T-helper 2 cell treated with Interferon-gamma antibody and Interleukin-4, amounts not matched to agents 100 ng/mL and 5 ng/mL, for 36 hours (primary cell): ENCODE measurements around the gene MYH10. TPM values are rescaled to one million over a fixed set of nuclear protein-coding genes. Genes with fewer than 3 reads are reported as not detected.

Source experiments
- intact Hi-C: fragments of 100-400 bp; cut with micrococcal nuclease; formaldehyde crosslinking; loops from one replicate; pipeline ENCODE4 v1.15.1; 2023
- total RNA-seq: library from RNA; stranded (reverse); gene quantifications from 2 replicates; pipeline ENCODE4 v1.2.3, GENCODE V29; 2022

The MYH10 gene
- total RNA-seq, 1 donor from 2014 or later = 8.5 TPM

GRCh38 chr17:8499171-8499570, 131.4 kb downstream of the MYH10 start:
- intact Hi-C loops = no loop called here

DNA sequence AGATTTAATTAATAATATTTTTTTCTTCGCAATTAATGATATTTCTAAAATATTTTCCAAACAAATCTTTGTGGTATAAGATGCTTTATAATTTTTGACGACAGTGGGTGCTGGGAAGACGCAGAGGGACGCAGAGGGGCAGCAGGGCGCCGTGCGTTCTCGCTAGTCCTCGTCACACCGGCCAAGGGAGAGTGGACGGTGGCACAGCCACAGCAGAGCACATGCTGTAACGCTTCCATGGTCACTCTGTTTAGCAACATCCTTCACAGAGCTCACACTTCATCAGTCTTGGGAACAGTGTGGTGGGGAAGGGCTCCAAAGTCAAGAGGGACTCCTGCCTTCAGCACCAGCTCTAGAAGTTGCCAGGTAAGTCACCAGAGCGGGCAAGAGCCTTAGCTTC, 134.4 kb downstream of the MYH10 start:
- intact Hi-C loops = no loop called here

GRCh38 chr17:8494506-8495111, 135.9 kb downstream of the MYH10 start:
- intact Hi-C loops = no loop called here

- intact Hi-C loops = no loop called here
Observed at GRCh38 chr17:8494021-8494420, 136.5 kb downstream of the MYH10 start.

DNA sequence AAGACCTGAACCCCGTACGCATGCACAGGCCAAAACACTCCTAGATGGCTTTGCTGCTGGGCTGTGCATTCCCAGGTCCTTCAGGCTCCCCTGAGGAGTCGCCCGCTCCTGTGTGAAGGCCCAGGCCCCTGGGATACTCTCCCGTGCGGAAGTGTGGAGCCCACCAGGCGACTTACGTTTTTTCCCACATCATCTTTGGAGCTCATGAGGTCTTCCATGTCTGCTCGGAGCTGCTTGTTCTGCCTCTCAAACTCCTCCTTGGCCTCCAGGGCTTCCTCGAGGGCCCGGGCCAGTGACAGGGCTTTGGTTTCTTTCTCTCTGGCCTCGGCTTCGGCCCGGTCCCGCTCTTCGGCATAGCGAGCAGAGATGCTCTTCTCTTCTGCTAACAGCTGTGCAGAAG, 138.4 kb downstream of the MYH10 start:
- intact Hi-C loops = no loop called here

- intact Hi-C loops = no loop called here
Observed at GRCh38 chr17:8490256-8491023, 140.1 kb downstream of the MYH10 start.

DNA sequence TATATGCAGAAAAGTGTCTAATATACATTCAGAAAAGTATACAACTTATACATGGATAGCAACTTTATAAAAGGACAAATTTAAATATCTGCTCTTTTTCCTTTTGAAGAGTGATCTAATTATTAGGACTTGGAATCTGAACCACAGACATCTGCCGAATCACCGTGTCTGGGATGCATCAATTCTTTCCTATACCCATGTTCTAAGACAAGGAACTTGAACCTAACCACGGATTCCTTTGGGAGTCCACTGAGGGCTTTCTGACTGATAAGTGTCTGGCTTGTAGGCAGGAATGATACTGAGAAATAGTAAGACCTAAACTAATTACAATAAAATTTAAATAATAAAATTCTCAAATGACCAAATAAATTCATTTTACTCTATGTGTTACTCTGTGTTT, 140.7 kb downstream of the MYH10 start:
- intact Hi-C loops = no loop called here

DNA sequence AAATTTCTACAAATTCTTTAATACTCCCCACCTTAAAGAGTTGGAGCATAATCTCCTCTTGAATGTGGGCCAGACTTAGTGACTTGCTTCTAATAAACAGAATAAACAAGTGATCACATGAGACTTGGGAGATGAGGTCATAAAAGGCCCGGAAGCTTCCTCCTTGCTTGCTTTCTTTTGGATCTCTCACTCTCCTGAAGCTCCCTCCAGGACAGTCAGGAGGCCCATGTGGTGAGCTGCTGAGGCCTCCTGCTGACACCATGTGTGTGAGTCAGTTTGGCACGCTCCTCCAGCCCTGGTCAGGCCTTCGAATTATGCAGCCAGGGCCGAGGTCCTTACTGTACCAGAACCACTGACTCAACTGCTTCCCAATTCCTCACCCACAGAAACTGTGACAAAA, 141.6 kb downstream of the MYH10 start:
- intact Hi-C loops = no loop called here

DNA sequence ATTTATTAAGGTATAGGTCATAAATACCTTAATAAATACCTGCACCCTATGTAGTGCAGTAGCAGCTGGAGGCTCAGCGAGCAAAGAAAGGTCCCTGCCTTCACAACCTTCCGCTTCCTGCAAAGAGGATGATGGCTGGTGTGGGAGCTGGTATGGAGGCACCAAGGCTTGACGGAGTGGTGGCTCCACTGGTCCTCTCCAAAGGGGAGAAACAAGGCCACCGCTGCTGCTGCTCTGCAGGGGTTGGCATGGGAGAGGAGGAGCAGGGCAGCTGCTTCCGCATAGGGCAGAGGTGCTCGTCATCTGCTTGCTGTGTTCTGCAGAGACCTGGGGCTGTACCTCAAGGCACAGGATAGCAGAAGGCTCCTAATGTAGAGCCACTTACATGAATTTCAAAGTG, 142.0 kb downstream of the MYH10 start:
- intact Hi-C loops = no loop called here

DNA sequence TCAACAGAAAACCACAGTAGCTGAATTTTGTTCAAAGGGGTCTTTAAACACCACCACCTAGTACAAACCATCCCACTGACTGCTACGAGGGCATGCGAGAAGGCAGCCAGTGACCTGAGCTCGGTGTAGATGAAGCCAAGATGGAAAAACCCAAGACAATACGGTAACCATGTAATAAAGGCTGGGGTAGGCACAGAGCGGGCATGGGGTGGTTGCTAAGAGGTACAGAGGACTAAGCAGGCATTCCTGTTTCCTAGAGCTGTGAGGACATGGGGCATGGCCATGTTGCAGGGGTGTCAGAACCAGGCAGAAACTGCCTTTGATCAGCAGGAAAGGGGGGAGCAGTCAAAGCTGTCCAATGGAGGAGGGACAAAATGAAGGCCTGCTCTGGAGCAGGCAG, 142.8 kb downstream of the MYH10 start:
- intact Hi-C loops = no loop called here

- intact Hi-C loops = no loop called here
Observed at GRCh38 chr17:8487130-8487645, 143.3 kb downstream of the MYH10 start.

DNA sequence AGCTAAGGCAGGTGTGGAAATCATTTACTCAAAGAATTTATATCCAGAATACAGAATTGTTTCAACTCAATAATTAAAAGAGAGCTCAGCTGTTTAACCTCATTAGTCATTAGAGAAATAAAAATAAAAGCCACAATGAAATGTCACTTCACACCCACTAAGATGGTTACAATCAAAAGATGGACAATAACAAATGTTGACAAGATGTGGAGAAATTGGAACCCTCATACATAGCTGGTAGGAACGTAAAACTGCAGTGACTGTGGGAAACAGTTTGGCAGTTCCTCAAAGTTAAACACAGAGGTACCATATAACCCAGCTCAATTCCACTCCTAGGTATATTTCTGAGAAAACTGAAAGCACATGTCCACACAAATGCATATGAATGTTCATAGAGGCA, 145.0 kb downstream of the MYH10 start:
- intact Hi-C loops = no loop called here

GRCh38 chr17:8484465-8484864, 146.1 kb downstream of the MYH10 start:
- intact Hi-C loops = no loop called here

DNA sequence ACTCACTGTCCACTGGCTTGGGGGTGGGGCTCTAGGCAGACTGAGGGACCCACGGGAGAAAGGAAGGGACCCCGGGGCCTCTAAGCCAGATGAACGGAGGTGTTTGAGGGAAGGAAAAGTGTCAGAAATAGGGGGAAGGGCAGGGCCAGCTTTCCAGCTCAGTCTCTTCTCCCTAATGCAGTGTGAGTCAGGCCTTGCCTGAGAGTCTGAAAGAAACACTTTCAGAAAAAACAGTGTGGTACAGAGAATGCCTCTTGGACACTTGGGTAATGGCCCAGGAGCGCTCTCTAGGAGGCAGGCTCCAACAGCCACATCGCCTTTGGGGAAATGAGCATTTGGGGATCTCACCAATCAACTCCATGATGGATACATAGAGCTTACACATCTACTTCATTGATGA, 148.0 kb downstream of the MYH10 start:
- intact Hi-C loops = no loop called here

DNA sequence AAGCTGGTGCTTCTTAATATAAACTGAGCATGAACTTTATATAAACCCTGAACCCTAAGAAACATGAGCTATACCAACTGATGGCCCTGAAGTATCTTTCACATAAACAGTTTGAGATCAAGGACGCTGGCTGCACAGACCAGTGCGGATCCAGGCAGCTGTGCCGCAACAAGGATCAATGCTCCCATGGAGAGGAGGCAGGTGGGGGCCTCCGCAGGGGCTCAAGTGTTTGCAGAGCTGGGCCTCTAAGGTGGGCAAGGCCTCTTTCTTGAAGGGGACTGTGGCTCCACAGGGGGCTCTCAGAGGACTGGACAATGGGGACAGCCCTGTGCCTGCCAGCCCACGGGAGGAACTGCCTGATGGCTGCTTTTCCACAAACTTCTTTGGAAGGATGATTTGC, 148.8 kb downstream of the MYH10 start:
- intact Hi-C loops = no loop called here

- intact Hi-C loops = no loop called here
Observed at GRCh38 chr17:8481089-8481488, 149.4 kb downstream of the MYH10 start.

GRCh38 chr17:8480011-8480976, 150.2 kb downstream of the MYH10 start:
- intact Hi-C loops = no loop called here

DNA sequence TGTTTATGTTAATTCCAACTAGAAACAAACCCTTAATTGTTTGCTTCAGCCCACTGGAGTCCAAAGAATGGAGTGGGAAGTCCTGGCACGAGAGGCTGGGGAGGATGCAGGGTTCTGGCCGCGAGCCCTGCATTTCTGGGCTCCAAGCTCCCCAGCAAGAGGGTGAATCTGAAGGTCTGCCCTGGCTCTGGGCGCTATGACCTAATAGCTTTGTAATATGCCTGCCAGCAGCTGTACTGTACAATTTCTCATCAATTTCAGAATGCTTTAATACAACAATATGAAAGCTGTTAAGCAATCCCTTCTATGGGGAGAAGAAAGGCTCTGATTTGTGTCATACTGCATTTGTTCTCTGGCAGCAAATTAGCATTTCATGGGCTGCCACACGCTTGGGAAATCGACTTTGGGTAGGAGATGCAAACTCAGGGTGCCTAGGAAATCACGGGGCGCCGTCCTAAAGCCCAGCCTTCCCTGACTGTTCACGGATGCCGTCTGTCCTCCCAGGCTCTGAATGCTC, 151.0 kb downstream of the MYH10 start:
- intact Hi-C loops = no loop called here

- intact Hi-C loops = no loop called here
Observed at GRCh38 chr17:8477715-8478441, 152.6 kb downstream of the MYH10 start.

GRCh38 chr17:8477171-8477570, 153.4 kb downstream of the MYH10 start:
- intact Hi-C loops = no loop called here

GRCh38 chr17:8476741-8477140, 153.8 kb downstream of the MYH10 start:
- intact Hi-C loops = no loop called here
